Fibroblast of the conjunctiva (primary cell): Measurements from ENCODE around the gene ETV2.
"Not testable (repeated sequence)": the region's sequence is repeated elsewhere in the genome, so short reads cannot be mapped to it uniquely, and the experiment has no call there.

ENCODE experiments used
- DNase-seq: peaks from one replicate; pipeline ENCODE4 v3.0.0-alpha.2; 2010; ENCODE audit warnings: low read depth

Gene ETV2, protein sequence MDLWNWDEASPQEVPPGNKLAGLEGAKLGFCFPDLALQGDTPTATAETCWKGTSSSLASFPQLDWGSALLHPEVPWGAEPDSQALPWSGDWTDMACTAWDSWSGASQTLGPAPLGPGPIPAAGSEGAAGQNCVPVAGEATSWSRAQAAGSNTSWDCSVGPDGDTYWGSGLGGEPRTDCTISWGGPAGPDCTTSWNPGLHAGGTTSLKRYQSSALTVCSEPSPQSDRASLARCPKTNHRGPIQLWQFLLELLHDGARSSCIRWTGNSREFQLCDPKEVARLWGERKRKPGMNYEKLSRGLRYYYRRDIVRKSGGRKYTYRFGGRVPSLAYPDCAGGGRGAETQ

GRCh38 chr19:35641515-35642151 is at the start of gene ETV2:
Gene ETV2 (plus strand): TSS chr19:35641745. CDS start chr19:35642461, 716 bp downstream.
- DNase-seq, result no peak

DNA sequence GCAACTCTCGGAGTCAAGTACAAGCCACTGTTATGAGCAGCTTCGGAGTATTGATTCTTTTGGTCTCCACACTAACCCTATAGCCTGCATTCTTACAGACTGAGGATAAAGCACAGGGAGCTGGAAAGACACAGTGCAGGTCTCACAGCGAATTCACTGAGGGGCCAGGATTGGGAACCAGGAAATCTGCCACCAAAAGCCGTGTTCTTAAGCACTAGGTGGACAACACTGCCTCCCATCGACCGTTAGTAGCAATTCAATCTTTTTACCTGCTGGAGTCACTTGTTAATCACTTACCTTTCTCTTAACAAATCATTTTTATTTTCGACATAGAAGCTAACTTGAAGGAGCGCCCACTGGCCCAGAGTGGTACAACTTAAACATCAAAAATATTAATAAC is 49.3 kb upstream of the ETV2 start:
- peak; percentile 35 for DNase-seq

DNA sequence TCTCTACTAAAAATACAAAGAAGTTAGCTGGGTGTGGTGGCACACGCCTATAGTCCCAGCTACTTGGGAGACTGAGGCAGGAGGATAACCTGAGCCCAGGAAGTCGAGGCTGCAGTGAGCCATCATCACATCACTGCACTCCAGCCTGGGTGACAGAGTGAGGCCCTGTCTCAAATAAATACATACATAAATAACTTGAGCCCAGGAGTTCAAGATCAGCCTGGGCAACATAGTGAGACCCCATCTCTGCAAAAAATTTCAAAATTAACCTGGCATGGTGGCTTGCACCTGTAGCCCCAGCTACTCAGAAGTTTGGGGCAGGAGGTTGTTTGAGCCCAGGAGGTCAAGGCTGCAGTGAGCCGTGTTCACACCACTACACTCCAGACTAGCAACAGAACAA is 46.5 kb upstream of the ETV2 start:
- DNase-seq, result not testable (repeated sequence)

GRCh38 chr19:35595928-35596327 is 45.6 kb upstream of the ETV2 start:
- no peak for DNase-seq

DNA sequence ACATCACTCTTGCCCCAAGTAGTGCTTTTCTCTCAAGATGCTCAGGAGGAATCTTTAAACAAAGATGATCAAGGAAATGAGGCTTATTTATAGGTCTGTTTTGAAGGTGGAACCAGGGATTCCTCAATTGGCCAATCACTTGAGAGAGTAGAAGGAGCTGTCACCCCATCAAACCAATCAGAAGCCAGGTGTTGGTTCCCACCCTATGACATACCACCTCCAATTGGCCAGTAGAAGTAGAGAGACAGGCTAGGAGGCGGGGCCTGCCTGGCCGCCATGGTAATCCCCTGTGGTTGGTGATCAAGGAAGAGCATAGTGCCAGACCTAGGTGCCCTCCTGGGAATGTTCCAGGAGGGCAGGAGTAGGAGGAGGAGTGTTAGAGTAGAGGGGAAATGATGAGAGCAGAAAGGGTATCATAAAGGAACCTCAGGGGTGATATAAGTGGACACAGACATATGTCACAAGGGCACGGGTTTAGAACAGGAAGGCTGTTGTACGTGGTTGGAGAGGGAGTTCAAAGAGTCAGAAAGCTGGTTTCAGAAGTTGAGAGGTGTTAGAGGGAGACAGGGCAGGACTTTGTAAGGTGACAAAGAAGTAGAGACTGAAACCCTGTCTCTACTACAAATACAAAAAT is 45.1 kb upstream of the ETV2 start:
- DNase-seq, result no peak

DNA sequence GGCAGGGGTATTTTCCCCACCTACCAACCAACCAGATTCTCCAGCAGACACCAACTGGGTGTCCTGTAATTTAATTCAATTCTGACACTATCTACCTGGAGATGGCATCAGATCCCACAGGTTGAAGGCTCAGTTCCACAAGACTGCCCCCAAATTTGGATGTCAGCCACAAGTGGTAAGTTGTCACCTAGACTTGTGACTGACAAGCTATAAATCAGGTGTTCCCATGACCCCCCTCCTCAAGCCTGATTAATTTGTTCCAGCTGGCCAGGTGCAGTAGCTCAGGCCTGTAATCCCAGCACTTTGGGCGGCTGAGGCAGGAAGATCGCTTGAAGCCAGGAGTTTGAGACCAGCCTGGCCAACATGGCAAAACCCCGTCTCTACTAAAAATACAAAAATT is 39.6 kb upstream of the ETV2 start:
- no peak for DNase-seq

DNA sequence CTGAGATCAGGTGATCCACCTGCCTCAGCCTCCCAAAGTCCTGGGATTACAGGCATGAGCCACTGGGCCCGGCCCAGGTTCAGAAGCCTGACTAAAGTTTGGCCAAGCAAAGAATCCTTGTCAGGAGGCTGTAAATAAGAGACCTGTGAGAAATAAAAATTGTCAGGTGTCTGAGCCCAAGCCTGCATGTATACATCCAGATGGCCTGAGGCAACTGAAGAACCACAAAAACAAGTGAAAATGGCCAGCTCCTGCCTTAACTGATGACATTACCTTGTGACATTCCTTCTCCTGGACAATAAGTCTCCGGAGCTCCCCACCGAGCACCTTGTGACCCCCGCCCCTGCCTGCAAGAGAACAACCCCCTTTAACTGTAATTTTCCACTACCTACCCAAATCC is 37.1 kb upstream of the ETV2 start:
- not testable (repeated sequence) for DNase-seq

DNA sequence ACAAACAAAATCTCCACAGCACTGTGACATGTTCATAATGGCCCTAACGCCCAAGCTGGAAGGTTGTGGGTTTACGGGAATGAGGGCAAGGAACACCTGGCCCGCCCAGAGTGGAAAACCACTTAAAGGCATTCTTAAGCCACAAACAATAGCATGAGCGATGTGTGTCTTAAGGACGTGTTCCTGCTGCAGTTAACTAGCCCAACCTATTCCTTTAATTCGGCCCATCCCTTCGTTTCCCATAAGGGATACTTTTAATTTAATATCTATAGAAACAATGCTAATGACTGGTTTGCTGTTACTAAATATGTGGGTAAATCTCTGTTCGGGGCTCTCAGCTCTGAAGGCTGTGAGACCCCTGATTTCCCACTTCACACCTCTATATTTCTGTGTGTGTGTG is 34.4 kb upstream of the ETV2 start:
- DNase-seq, result not testable (repeated sequence)

GRCh38 chr19:35607661-35608060 is 33.9 kb upstream of the ETV2 start:
- DNase-seq, result no peak

GRCh38 chr19:35608251-35608650 is 33.3 kb upstream of the ETV2 start:
- DNase-seq, result no peak

DNA sequence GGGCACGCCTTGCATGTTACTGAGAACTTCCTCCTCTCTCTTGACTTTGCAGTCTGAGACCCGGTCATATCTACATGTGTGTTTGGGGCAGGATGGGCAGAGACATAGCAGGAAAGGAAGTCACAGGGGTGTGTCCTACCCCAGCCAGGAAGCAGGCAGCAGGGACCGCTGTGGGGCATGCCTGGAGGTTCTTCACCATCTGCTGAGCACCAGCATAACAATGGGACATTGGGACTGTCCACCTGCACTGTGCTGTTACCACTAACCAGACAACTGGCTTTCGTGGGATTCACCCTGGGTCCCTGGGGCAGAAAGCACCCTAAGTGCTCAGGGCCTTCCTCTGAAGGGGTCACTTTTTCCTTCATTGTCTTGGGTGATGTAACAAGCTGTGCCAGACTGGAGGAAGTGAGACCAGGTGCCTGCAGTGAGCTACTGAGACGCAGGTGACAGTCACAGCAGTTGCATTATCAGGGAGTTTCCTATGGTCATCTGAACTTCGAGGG is 31.6 kb upstream of the ETV2 start:
- no peak for DNase-seq

DNA sequence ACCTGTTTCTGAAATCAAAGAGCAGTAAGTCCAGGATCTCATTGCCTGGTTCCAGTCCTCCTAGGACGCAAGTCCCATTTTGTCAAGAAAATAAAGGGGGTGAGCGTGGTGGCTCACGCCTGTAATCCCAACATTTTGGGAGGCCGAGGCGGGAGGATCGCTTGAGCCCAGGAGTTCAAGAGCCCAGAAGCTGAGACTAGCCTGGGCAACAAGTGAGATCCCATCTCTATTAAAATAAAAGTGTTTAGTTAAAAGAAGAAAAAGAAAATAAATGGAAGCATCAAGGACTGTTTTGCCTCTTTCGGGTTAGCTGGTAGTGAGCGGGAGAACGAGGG is 29.4 kb upstream of the ETV2 start:
- DNase-seq, result no peak

GRCh38 chr19:35612559-35613321 is 28.8 kb upstream of the ETV2 start, which contains the start of gene HAUS5:
Gene HAUS5 (plus strand): TSS chr19:35612735. CDS start chr19:35612795, 60 bp downstream.
- DNase-seq, result peak; percentile 81

DNA sequence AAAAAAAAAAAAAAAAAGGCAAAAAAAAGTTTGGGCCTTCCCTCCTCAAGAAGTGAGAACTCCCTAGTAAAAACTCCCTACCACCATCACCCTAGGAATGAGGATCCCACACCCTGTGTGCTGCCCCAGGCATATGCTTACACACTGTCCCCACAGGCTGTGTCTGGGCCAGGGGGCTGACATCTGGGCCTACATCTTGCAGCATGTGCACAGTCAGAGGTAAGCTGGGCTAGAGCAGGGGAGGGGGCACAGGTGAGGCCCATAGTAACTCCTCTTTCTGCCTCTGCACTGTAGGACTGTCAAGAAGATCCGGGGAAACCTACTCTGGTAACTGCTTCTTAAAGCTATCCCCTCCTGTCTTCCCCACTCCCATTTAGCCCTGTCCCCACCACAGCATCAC is 28.0 kb upstream of the ETV2 start:
- DNase-seq, result no peak

DNA sequence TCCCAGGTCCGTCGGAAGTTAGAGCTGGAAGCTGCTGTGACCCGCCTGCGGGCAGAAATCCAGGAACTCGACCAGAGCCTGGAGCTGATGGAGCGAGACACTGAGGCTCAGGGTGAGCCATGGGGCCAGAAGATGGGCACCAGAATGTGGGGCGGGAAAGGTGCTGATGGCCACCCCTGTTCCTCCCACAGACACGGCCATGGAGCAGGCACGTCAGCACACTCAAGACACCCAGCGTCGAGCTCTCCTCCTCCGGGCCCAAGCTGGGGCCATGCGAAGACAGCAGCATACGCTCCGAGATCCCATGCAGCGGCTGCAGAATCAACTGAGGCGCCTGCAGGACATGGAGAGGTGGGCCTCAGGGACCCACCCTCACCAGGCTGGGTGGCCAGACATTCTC is 26.5 kb upstream of the ETV2 start:
- DNase-seq, result no peak

DNA sequence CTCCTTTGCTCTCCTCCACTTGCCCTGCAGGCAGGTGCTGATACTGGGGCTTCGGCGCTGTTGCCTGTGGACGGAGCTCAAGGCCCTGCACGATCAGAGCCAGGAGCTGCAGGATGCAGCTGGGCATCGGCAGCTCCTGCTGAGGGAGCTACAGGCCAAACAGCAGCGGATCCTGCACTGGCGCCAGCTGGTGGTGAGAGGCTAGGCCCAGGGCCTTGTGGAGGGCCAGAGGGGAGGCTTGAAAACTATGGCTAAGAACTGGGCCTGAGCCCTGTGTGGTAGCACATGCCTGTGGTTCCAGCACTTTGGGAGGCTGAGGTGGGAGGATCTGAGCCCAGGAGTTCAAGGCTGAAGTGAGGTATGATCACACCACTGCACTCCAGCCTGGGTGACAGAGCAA is 22.7 kb upstream of the ETV2 start:
- DNase-seq, result no peak

DNA sequence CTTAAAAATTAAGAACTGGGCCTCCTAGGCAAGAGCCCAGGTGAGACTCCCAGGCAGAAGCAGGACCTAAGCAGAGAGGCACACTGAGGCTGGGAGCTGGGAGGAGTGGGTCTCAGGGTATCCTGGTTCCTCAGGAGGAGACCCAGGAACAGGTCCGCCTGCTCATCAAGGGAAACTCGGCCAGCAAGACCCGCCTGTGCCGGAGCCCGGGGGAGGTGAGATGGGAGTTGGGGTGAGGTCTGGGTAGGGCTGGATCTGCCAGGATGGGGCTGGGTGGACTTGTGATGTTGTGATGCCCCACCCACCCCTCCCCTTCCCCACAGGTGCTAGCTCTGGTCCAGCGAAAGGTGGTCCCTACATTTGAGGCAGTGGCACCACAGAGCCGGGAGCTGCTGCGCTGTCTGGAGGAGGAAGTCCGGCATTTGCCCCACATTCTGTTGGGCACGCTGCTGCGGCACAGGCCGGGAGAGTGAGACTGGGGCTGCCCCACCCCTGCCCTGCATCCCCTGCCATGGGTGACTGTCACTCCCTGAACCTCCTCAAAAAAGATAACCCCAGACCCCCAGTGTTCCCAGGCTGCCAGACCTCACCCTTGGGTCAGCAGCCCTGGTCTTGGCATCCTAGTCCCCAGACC is 22.1 kb upstream of the ETV2 start:
- DNase-seq, result no peak

DNA sequence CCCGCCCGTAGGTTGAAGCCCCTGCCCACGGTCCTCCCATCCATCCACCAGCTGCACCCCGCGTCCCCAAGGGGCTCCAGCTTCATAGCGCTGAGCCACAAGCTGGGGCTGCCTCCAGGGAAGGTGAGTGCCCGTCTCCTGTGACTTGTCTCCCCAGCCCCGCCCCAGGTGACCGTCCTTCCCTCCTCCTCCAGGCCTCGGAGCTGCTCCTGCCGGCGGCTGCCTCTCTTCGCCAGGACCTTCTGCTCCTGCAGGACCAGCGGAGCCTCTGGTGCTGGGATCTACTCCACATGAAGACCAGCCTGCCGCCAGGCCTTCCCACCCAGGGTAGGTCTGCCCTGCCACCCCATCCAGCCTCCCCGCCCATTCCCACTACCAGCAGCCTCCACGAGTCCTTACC is 21.5 kb upstream of the ETV2 start:
- DNase-seq, result no peak

- no peak for DNase-seq
Measured at GRCh38 chr19:35621708-35622107, 19.8 kb upstream of the ETV2 start.

DNA sequence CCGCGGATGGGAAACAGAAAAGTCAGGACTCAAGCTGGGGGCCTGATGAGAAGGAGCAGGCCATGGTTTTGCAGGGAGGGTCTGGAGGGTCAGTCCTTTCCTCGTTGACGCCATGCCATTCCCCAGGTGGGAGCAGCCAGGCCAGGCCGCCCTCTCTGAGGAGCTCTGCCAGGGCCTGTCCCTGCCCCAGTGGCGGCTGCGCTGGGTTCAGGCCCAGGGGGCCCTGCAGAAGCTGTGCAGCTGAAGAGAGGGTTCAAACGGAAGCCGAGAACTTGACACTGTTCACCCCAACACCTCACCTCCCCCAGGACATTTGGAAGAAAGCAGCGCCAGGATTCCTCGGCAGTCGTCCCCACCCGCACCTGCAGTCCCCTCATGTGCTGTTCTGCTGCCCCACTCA is 18.8 kb upstream of the ETV2 start:
- no peak for DNase-seq

GRCh38 chr19:35623327-35624010 is 18.1 kb upstream of the ETV2 start:
- no peak for DNase-seq

- DNase-seq, result no peak
Measured at GRCh38 chr19:35628264-35628564, 13.3 kb upstream of the ETV2 start.
